H1 (cell line): ENCODE data around the gene SPATS2. TPM values are rescaled to one million over a fixed set of nuclear protein-coding genes. Genes with fewer than 3 reads are reported as not detected.

Source experiments
- CTCF ChIA-PET: fragments of 300-600 bp; sonication (Branson Sonifier 250); formaldehyde crosslinking; loops from one replicate; lab custom pipeline; 2021; ENCODE audit not compliant: partially characterized antibody; lab: Charles Lee
- POLR2A ChIA-PET: fragments of 300-600 bp; sonication (Branson Sonifier 250); formaldehyde crosslinking; loops from one replicate; lab custom pipeline; 2021; ENCODE audit warnings: inconsistent platforms; ENCODE audit not compliant: partially characterized antibody; lab: Charles Lee
- DNase-seq, 2 experiments: peaks; one replicate each; pipeline versions ENCODE4 v3.0.0 to v3.0.0-alpha.2; 2010 to 2022; ENCODE audit warnings: low spot score in 2 of 2, low read depth in 1 of 2, mixed read lengths in 1 of 2
- FAIRE-seq: peaks from 2 replicates; lab custom pipeline; 2011; peaks lifted over from hg19 to GRCh38; lab: Jason Lieb, UNC
- H2AFZ ChIP-seq: 2 replicates; pipeline ENCODE4 v1.8.1; 2012; ENCODE audit warnings: low read length, inconsistent platforms
- H2AK5ac ChIP-seq: 2 replicates; pipeline ENCODE4 v1.6.1; 2013; ENCODE audit warnings: low read depth, low read length
- H2BK120ac ChIP-seq: replicated peaks from 2 replicates; pipeline ENCODE3; 2013; ENCODE audit warnings: low read depth, low read length, inconsistent platforms
- H2BK12ac ChIP-seq: 2 replicates; pipeline ENCODE4 v1.6.1; 2013; ENCODE audit warnings: low read depth, low read length
- H2BK15ac ChIP-seq: 2 replicates; pipeline ENCODE4 v1.6.1; 2013; ENCODE audit warnings: low read length
- H2BK20ac ChIP-seq: 2 replicates; pipeline ENCODE4 v1.6.1; 2013; ENCODE audit warnings: low read length
- H2BK5ac ChIP-seq: 2 replicates; pipeline ENCODE4 v1.6.1; 2013; ENCODE audit warnings: low read depth, low read length
- H3K14ac ChIP-seq: 2 replicates; pipeline ENCODE4 v1.6.1; 2013; ENCODE audit warnings: inconsistent platforms; ENCODE audit not compliant: insufficient read length
- H3K18ac ChIP-seq: 2 replicates; pipeline ENCODE4 v1.6.1; 2013; ENCODE audit warnings: low read length; ENCODE audit errors: extremely low read depth
- H3K23ac ChIP-seq: 2 replicates; pipeline ENCODE4 v1.6.1; 2013; ENCODE audit warnings: inconsistent platforms; ENCODE audit not compliant: insufficient read length
- H3K23me2 ChIP-seq: 2 replicates; pipeline ENCODE4 v1.6.1; 2013; ENCODE audit warnings: low read depth, low read length
- H3K27ac ChIP-seq: 2 replicates; pipeline ENCODE4 v1.6.1; 2011; ENCODE audit warnings: low read depth, low read length, inconsistent platforms
- H3K27me3 ChIP-seq, 4 experiments: replicated peaks in 1 of 4; 1 replicate in 1 of 4; 2 replicates in 3 of 4; pipeline versions ENCODE4 v1.6.1 to v1.8.1; 2011 to 2013; ENCODE audit warnings: low read length in 3 of 4, mild to moderate bottlenecking in 3 of 4, inconsistent platforms in 2 of 4, mixed read lengths in 2 of 4, moderate library complexity in 1 of 4; ENCODE audit not compliant: control insufficient read depth in 3 of 4, insufficient read depth in 3 of 4; ENCODE audit errors: extremely low read depth in 1 of 4
- H3K36me3 ChIP-seq, 4 experiments: 2 replicates each; pipeline versions ENCODE4 v1.6.1 to v1.8.1; 2011 to 2013; ENCODE audit warnings: mild to moderate bottlenecking in 4 of 4, low read length in 3 of 4, moderate library complexity in 2 of 4, control low read depth in 1 of 4, inconsistent platforms in 1 of 4; ENCODE audit not compliant: insufficient read depth in 4 of 4, control insufficient read depth in 2 of 4
- H3K4ac ChIP-seq: replicated peaks from 2 replicates; pipeline ENCODE3; 2013; ENCODE audit warnings: low read length, low read depth, mixed read lengths, inconsistent platforms; ENCODE audit not compliant: insufficient read length
- H3K4me1 ChIP-seq, 4 experiments: replicated peaks in 1 of 4; 1 replicate in 1 of 4; 2 replicates in 3 of 4; pipeline versions ENCODE4 v1.6.1 to v1.8.1; 2011 to 2013; ENCODE audit warnings: low read length in 3 of 4, inconsistent platforms in 2 of 4, mixed read lengths in 1 of 4; ENCODE audit not compliant: insufficient read depth in 4 of 4, control insufficient read depth in 3 of 4
- H3K4me2 ChIP-seq, 2 experiments: 2 replicates each; pipeline versions ENCODE4 v1.6.1 to v1.8.1; 2011 to 2013; ENCODE audit warnings: low read depth in 2 of 2, low read length in 2 of 2, control low read depth in 1 of 2, inconsistent platforms in 1 of 2, mild to moderate bottlenecking in 1 of 2; ENCODE audit not compliant: insufficient read depth in 1 of 2
- H3K4me3 ChIP-seq, 4 experiments: fragments of 200-600, 300-600 bp in 1 of 4; sonication (generic), shearing (Covaris generic), sonication (Bioruptor Twin) in 1 of 4; 2 replicates each; pipeline versions ENCODE4 v1.5.1 to v1.8.1; 2011 to 2016; ENCODE audit warnings: low read length in 4 of 4, low read depth in 3 of 4, control low read depth in 2 of 4, inconsistent platforms in 2 of 4, mild to moderate bottlenecking in 2 of 4, mixed read lengths in 1 of 4, moderate library complexity in 1 of 4; ENCODE audit not compliant: insufficient read depth in 2 of 4; ENCODE audit errors: extremely low read depth in 1 of 4
- H3K56ac ChIP-seq: replicated peaks from 2 replicates; pipeline ENCODE3; 2013; ENCODE audit warnings: low read depth, mild to moderate bottlenecking, mixed read lengths, low read length, inconsistent platforms; ENCODE audit not compliant: insufficient read length
- H3K79me1 ChIP-seq: 2 replicates; pipeline ENCODE4 v1.6.1; 2013; ENCODE audit warnings: low read depth, low read length, control low read depth
- H3K79me2 ChIP-seq, 2 experiments: 2 replicates each; pipeline versions ENCODE4 v1.6.1 to v1.8.1; 2012 to 2013; ENCODE audit warnings: low read length in 2 of 2, mild to moderate bottlenecking in 2 of 2, inconsistent platforms in 1 of 2; ENCODE audit not compliant: insufficient read depth in 2 of 2, control insufficient read depth in 1 of 2
- H3K9ac ChIP-seq, 4 experiments: replicated peaks in 1 of 4; 1 replicate in 1 of 4; 2 replicates in 3 of 4; pipeline versions ENCODE4 v1.6.1 to v1.8.1; 2011 to 2013; ENCODE audit warnings: low read depth in 3 of 4, low read length in 3 of 4, control low read depth in 2 of 4, mild to moderate bottlenecking in 2 of 4, moderate library complexity in 2 of 4, inconsistent platforms in 1 of 4; ENCODE audit errors: extremely low read depth in 1 of 4
- H3K9me3 ChIP-seq, 2 experiments: 2 replicates each; pipeline versions ENCODE4 v1.6.1 to v1.8.1; 2012 to 2013; ENCODE audit warnings: mild to moderate bottlenecking in 2 of 2, moderate library complexity in 2 of 2, control low read depth in 1 of 2, inconsistent platforms in 1 of 2, low read depth in 1 of 2, low read length in 1 of 2, mixed read lengths in 1 of 2; ENCODE audit not compliant: insufficient read depth in 2 of 2
- H4K20me1 ChIP-seq, 2 experiments: replicated peaks in 1 of 2; 2 replicates each; pipeline versions ENCODE3 to v1.8.1; 2011 to 2013; ENCODE audit warnings: inconsistent platforms in 2 of 2, low read length in 2 of 2, mild to moderate bottlenecking in 1 of 2; ENCODE audit not compliant: insufficient read depth in 2 of 2, control insufficient read depth in 1 of 2
- H4K5ac ChIP-seq: 2 replicates; pipeline ENCODE4 v1.6.1; 2013; ENCODE audit warnings: low read length, low read depth, mixed read lengths, inconsistent platforms; ENCODE audit not compliant: insufficient read length
- H4K8ac ChIP-seq: 2 replicates; pipeline ENCODE4 v1.8.0; 2013; ENCODE audit warnings: mild to moderate bottlenecking, moderate library complexity, low read length, inconsistent platforms; ENCODE audit not compliant: insufficient read depth; ENCODE audit errors: extremely low read depth
- H4K91ac ChIP-seq: replicated peaks from 2 replicates; pipeline ENCODE3; 2013; ENCODE audit warnings: low read length, mixed read lengths, inconsistent platforms; ENCODE audit not compliant: insufficient read length
- POU5F1 ChIP-seq: IDR thresholded peaks from 2 replicates; pipeline ENCODE4 v1.6.1; 2011; ENCODE audit warnings: low read depth, mild to moderate bottlenecking, low read length, moderate library complexity
- WGBS, 2 experiments: shearing (Covaris generic) in 1 of 2; methylation state at CpG; one replicate each; pipeline versions ENCODE4 v1.1.6 to v1.1.7; 2013 to 2015; ENCODE audit warnings: low lambda C conversion rate in 2 of 2, mixed read lengths in 2 of 2, inconsistent platforms in 1 of 2, low coverage in 1 of 2, missing lambda C conversion rate in 1 of 2; ENCODE audit not compliant: insufficient replicate concordance in 2 of 2, insufficient coverage in 1 of 2, insufficient read length in 1 of 2; ENCODE audit errors: extremely low coverage in 1 of 2, missing lambda C conversion rate in 1 of 2; 5-methylcytosine and 5-hydroxymethylcytosine counted together
- polyA plus RNA-seq, 7 experiments: library from polyadenylated mRNA; depleted of rRNA in 3 of 7; stranded (reverse) in 5 of 7; unstranded in 2 of 7; fragments of >200 nt in 5 of 7; fragments of 200-250 nt in 2 of 7; gene quantifications; 1 replicate in 5 of 7; 2 replicates in 1 of 7; 4 replicates in 1 of 7; pipeline versions ENCODE4 v1.2.1 to v1.2.3, GENCODE V29; 2011 to 2013; ENCODE audit warnings: missing spikeins in 2 of 7, mixed read lengths in 2 of 7
- total RNA-seq: library from RNA; stranded (reverse); fragmentation: NEBNext Ultra II Directional; extraction: Animal tissue kit (Norgen Biotek cat#: 25700); gene quantifications from 2 replicates; pipeline ENCODE4 v1.2.1, GENCODE V29; 2021

The SPATS2 gene
- total and polyA plus RNA-seq, 2 of the 8 experiments (the other 6 are each of a cell fraction or from before 2014, with no cell fraction given): 19.2 to 24.5 TPM

DNA sequence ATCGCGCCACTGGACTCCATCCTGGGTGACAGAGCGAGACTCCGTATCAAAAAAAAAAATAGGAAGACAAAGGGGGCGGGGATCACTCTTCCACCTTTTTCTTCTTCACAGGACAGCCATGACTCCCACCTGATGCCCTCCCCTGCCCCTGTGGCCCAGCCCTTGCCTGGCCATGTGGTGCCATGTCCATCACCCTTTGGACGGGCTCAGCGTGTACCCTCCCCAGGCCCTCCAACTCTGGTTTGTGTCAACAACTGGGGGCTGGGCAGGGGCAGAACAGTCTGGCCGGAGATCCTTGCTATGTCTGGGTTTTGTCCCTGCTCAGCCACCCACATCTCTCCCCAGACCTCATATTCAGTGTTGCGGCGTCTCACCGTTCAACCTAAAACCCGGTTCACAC is 38.4 kb upstream of the SPATS2 start:
- Histone ChIP-seq H3K27me3 (peaks cover 8 to 22% (median 16%) of the 10 kb centered on the region in 4 experiments; a peak in 6 of 7 replicates), H3K79me1 (no peaks in the 10 kb centered on the region; the same call in 1 of the 2 replicates), H2AK5ac (no peak overlapping the region), H3K27ac (no peak overlapping the region), H4K8ac (no peak overlapping the region), H3K9ac (no peak overlapping the region), H3K4me3 (no peak overlapping the region), H3K4ac (no peak overlapping the region), H2BK15ac (no peak overlapping the region), H3K18ac (no peak overlapping the region), H3K4me1 (peaks cover 0 to 3% (median 2%) of the 10 kb centered on the region in 4 experiments; a peak in 4 of 7 replicates), H2BK20ac (no peak overlapping the region), H2AFZ (no peak overlapping the region), H3K79me2 (peaks cover 0 to 3% of the 10 kb centered on the region in 2 experiments; a peak in 1 of 4 replicates), H2BK5ac (no peak overlapping the region), H3K23ac (no peak overlapping the region), H2BK12ac (no peak overlapping the region), H4K5ac (no peak overlapping the region), H3K9me3 (no peaks in the 10 kb centered on the region), H3K14ac (no peak overlapping the region), H4K91ac (no peak overlapping the region), H2BK120ac (no peak overlapping the region), H4K20me1 (peaks cover 6 to 8% of the 10 kb centered on the region in 2 experiments), H3K4me2 (no peak overlapping the region), H3K23me2 (peaks cover 2% of the 10 kb centered on the region; the same call in 1 of the 2 replicates), H3K36me3 (peaks cover 5 to 37% (median 23%) of the 10 kb centered on the region in 4 experiments; a peak in 7 of 8 replicates), H3K56ac (no peak overlapping the region)
- CTCF ChIA-PET: interaction anchor here (1.0 to 12.7 kb wide), 4 partner anchors 14 to 35 kb away, joined by 3 to 276 read pairs (median 156); partner anchors contain the start of genes DNAJC22 and PRPH
- POLR2A ChIA-PET: interaction anchor here (1.6 kb wide), 1 partner anchor 14 kb away, joined by 5 read pairs; no protein-coding TSS in a partner anchor
- no peak for DNase-seq
- WGBS, 2 experiments: 90% methylated on average over 7 of the region's 12 CpGs; no CpG with 5 or more reads in 1 of the 2 experiments
- TF ChIP-seq POU5F1: no peak
- FAIRE-seq: no peak
